ENCODE measurements around the gene STAT5B. TPM values are rescaled to one million over a fixed set of nuclear protein-coding genes. Genes with fewer than 3 reads are reported as not detected.

The STAT5B gene
- total and polyA plus RNA-seq, 2 of the 13 experiments (the other 11 are each of a cell fraction or from before 2014, with no cell fraction given) = 21.0 to 42.8 TPM

DNA sequence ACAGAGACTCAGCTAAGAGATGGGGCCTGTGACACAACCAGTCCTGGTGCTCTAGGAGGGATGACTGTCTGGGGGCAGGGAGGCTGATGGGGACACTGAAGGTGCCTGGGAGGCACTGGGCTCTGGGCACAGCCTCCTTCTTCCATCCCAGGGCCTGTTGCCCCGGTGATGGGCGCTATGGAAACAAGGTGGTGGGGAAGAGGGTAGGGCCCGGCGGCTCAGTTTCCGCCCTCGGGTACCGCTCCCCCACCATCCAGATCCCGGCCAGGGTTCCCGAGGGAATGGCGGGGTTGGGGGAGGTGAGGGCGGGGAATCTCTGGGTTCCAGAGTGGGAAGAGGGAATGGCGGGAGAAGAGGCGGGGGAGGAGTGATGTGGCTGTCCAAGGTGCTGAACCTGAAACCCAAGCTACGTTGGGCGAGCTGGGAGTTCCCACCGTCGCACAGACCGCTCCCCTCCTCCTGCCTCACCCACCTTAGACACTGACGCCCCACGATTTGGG is 96.2 kb downstream of the STAT5B start (continued):
- TF ChIP-seq, protein P1, sequence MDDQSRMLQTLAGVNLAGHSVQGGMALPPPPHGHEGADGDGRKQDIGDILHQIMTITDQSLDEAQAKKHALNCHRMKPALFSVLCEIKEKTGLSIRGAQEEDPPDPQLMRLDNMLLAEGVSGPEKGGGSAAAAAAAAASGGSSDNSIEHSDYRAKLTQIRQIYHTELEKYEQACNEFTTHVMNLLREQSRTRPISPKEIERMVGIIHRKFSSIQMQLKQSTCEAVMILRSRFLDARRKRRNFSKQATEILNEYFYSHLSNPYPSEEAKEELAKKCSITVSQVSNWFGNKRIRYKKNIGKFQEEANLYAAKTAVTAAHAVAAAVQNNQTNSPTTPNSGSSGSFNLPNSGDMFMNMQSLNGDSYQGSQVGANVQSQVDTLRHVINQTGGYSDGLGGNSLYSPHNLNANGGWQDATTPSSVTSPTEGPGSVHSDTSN (CRISPR knock-in tag; IDR thresholded peaks at IDR 0.05; ENCODE audit: borderline replicate concordance) = peak; percentile 94
- 0 out of 2 replicates have a peak, but pooled peaks have one; percentile 50 for TF ChIP-seq ZNF552 (CRISPR knock-in tag; IDR thresholded peaks at IDR 0.05; ENCODE audit: borderline replicate concordance)
- TF ChIP-seq, protein P2, sequence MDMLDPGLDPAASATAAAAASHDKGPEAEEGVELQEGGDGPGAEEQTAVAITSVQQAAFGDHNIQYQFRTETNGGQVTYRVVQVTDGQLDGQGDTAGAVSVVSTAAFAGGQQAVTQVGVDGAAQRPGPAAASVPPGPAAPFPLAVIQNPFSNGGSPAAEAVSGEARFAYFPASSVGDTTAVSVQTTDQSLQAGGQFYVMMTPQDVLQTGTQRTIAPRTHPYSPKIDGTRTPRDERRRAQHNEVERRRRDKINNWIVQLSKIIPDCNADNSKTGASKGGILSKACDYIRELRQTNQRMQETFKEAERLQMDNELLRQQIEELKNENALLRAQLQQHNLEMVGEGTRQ (IDR thresholded peaks at IDR 0.05; ENCODE audit: low read depth, low read length) = no peak
- TF ChIP-seq, protein P2 (CRISPR knock-in tag; IDR thresholded peaks at IDR 0.05; ENCODE audit: borderline replicate concordance) = no peak
- peak; percentile 71; the same call in 1 of the 2 replicates for TF ChIP-seq ZNF772 (CRISPR knock-in tag; IDR thresholded peaks at IDR 0.05)
- peak; percentile 93 for TF ChIP-seq MAF1 (CRISPR knock-in tag; IDR thresholded peaks at IDR 0.05; ENCODE audit: borderline replicate concordance)
- peak; percentile 99 for TF ChIP-seq ZFP37 (CRISPR knock-in tag; IDR thresholded peaks at IDR 0.05; ENCODE audit: borderline replicate concordance)
- peak; percentile 93 for TF ChIP-seq SALL1 (CRISPR knock-in tag; IDR thresholded peaks at IDR 0.05)
- TF ChIP-seq, protein P3, sequence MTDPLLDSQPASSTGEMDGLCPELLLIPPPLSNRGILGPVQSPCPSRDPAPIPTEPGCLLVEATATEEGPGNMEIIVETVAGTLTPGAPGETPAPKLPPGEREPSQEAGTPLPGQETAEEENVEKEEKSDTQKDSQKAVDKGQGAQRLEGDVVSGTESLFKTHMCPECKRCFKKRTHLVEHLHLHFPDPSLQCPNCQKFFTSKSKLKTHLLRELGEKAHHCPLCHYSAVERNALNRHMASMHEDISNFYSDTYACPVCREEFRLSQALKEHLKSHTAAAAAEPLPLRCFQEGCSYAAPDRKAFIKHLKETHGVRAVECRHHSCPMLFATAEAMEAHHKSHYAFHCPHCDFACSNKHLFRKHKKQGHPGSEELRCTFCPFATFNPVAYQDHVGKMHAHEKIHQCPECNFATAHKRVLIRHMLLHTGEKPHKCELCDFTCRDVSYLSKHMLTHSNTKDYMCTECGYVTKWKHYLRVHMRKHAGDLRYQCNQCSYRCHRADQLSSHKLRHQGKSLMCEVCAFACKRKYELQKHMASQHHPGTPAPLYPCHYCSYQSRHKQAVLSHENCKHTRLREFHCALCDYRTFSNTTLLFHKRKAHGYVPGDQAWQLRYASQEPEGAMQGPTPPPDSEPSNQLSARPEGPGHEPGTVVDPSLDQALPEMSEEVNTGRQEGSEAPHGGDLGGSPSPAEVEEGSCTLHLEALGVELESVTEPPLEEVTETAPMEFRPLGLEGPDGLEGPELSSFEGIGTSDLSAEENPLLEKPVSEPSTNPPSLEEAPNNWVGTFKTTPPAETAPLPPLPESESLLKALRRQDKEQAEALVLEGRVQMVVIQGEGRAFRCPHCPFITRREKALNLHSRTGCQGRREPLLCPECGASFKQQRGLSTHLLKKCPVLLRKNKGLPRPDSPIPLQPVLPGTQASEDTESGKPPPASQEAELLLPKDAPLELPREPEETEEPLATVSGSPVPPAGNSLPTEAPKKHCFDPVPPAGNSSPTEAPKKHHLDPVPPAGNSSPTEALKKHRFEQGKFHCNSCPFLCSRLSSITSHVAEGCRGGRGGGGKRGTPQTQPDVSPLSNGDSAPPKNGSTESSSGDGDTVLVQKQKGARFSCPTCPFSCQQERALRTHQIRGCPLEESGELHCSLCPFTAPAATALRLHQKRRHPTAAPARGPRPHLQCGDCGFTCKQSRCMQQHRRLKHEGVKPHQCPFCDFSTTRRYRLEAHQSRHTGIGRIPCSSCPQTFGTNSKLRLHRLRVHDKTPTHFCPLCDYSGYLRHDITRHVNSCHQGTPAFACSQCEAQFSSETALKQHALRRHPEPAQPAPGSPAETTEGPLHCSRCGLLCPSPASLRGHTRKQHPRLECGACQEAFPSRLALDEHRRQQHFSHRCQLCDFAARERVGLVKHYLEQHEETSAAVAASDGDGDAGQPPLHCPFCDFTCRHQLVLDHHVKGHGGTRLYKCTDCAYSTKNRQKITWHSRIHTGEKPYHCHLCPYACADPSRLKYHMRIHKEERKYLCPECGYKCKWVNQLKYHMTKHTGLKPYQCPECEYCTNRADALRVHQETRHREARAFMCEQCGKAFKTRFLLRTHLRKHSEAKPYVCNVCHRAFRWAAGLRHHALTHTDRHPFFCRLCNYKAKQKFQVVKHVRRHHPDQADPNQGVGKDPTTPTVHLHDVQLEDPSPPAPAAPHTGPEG (CRISPR knock-in tag; IDR thresholded peaks at IDR 0.05) = peak; percentile 87
- TF ChIP-seq ZBTB8A (CRISPR knock-in tag; IDR thresholded peaks at IDR 0.05; ENCODE audit: borderline replicate concordance, low read depth) = no peak
- no peak for TF ChIP-seq CBX1 (IDR thresholded peaks at IDR 0.05; ENCODE audit: low read depth)
- TF ChIP-seq PHF8 (CRISPR knock-in tag; IDR thresholded peaks at IDR 0.05) = no peak
- peak; percentile 69; the same call in 1 of the 2 replicates for TF ChIP-seq YEATS2 (CRISPR knock-in tag; IDR thresholded peaks at IDR 0.05; ENCODE audit: borderline replicate concordance)
